Activated CD4-positive, alpha-beta T cell treated with anti-CD3 and anti-CD28 coated beads, Interleukin-2, amount 50 U/mL, for 4 hours (primary cell): ENCODE results near the gene PRKCH.
"Not testable (repeated sequence)": the region's sequence is repeated elsewhere in the genome, so short reads cannot be mapped to it uniquely, and the experiment has no call there.

Source experiments
- DNase-seq, 2 experiments: peaks; one replicate each; pipeline ENCODE4 v3.0.0-alpha.2; 2020

Gene PRKCH

DNA sequence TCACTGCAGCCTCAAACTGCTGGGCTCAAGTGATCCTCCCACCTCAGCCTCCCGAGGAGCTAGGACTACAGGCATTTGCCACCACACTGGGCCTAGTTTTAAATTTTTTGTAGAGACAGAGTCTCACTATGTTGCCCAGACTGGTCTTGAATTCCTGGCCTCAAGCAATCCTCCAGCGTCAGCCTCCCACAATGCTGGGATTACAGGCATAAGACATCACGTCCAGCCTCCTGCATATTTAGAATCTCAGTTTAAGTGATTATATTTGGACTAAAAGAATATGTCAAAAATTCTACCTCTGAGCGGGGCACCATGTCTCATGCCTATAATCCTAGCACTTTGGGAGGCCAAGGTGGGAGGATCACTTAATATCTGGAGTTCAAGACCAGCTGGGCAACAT is 12.7 kb upstream of the PRKCH start:
- not testable (repeated sequence) for DNase-seq

DNA sequence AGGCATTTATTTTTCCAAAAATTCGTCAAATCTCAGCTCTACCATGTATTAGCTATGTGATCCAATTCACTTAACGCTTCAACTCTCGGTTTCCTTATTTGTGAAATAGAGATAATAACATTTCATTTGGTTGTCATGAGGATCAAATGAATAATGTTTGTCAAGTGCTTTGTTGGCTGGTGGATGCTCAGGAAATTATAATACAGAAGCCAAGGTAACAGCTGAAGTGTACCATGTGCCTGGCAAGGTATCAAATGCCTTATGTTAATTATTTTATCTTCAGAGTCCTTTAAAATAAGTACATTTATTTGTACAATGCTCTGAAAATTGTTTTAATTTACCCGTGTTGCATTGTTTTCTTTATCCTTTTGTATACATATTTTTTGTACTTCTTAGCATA is 6.1 kb upstream of the PRKCH start:
- no peak for DNase-seq

DNA sequence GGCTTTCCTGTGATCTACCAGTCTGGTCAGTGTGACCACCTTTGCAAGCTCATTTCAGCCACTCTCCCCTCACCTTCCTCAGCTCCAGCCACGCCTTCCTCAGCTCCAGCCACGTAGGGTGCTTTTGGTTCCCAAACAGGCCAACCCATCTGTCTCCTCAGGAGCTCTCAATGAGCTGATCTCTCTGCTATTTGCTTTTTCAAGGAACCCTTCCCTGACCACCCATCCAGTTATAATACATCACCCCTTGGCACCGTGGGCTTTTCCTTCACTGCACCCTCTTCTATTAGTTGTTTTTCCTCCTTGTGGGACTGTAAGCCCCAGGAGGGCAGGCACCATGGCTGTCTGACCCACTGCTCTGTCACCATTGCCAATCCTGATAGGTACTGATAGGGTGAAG is 2.3 kb upstream of the PRKCH start:
- no peak for DNase-seq

DNA sequence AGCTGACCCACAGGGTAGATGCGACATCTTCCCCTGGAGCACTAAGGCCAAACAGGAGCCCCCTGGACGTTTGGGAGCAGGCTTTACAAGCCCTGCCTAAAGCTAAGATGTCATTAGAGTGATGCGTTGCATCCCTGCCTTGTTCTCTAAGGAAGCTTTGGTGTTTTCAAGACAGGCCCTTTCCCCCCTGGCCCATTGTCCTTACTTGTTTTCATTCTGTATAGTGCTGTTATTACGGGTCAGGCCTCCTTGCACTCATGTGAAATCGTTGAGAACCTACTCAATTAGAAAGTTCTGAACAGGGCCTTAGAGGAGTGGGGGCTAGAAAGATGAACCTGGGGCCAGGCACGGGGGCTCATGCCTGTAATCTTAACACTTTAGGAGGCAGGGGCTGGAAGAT is 1.7 kb upstream of the PRKCH start:
- DNase-seq = no peak

DNA sequence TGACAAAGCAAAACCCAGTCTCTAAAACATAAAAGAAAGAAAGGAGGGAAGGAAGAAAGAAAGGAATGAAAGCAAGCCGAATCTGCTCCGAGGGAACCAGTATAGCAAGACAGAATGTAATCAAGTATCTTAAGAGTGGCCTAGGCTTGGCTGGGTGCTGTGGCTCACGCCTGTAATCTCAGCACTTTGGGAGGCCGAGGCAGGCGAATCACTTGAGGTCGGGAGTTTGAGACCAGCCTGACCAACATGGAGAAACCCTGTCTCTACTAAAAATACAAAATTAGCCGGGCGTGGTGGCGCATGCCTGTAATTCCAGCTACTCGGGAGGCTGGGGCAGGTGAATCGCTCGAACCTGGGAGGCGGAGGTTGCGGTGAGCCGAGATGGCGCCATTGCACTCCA is 1.2 kb upstream of the PRKCH start:
- not testable (repeated sequence) for DNase-seq

DNA sequence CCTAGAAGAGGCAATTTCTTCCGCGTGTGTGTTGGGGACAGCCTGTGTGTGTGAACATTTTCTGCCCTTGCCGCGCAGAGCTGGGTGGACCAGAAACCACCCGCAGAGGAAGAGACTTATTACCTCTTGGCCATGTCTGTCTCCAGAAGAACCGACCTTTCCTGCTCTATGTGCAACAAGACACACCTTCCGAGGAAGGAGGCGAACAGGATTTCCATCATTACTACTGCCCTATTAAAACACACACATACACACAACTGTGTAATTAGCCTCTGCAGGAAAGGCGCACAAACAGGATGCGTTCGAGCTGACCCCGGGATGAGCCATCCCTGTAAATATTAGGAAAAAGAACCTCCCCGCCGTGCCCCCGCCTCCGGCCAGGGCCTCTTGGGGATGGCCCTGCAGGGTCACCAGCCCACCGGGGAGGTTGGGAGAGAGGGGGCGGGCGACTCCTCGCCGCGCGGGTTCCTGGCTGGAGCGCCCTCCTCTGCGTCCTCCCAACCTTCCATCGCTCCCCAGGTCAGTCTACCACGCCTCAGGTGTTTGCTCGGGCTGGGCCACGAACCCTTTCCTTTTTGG is 484 bp upstream of the PRKCH start:
- no peak for DNase-seq

DNA sequence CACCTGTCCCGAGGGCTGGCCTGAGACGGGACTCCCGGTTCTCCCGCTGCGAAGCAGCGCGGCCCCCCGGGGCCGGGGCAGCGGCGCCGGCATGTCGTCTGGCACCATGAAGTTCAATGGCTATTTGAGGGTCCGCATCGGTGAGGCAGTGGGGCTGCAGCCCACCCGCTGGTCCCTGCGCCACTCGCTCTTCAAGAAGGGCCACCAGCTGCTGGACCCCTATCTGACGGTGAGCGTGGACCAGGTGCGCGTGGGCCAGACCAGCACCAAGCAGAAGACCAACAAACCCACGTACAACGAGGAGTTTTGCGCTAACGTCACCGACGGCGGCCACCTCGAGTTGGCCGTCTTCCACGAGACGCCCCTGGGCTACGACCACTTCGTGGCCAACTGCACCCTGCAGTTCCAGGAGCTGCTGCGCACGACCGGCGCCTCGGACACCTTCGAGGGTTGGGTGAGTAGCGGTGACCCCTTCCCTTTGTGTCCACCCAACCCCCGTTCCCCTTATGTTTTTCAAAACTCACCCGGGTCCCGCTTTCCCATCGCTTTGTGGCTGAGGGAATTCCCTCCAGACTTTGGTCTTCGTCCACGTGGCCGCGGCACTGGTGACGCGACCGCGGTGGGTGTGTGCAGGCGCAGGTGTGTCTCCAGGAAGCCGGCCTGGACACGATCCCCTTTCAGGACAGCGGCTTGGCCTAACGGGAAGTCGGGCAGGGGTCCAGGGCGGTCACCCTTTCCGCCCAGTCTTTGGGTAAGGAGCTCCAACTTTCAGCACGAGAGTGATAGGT is 826 bp downstream of the PRKCH start:
- DNase-seq = peak in 1 of 2 experiments; percentile 21

DNA sequence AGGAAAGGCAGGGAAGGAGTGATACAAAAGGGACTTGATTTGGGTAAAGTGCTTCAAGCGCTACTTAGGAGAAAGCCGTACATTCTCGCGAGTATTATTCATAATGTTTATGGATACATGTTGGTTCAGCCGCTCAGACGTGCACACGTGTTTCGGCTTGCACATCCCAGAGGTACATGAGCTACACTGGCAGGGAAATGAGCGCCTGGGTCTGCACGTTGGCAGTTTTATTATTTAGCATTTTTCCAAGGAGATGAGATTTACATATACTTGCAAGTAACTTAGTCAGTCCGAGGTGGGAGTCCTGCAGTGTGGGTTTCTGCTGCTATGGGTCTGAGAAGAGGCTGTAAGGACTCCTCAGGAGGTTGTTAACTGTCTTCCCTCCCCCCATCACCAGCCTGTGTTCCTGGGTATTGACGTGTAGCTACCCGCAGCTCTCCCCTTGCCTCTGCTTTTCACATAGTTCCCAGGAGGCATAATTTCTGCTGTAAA is 1.5 kb downstream of the PRKCH start:
- peak; percentile 51 to 59 for DNase-seq

DNA sequence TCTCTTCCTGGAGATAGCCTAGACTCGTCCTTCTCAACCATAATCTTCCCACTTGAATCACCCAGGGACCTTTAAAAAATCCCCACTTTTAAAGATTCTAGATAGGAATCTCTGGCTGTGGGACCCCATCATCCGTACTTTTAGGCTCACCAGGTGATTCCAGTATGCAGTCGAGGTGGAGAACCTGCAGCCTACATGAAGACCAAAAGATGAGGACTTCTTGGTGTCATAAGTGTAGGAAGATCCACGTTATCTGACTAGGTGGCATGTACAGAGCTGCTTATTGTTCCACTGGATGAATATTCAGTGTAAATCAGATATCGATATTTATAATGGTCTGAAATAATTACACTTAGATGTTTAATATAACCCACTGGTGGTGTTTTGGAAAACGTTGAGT is 2.6 kb downstream of the PRKCH start:
- DNase-seq = no peak

DNA sequence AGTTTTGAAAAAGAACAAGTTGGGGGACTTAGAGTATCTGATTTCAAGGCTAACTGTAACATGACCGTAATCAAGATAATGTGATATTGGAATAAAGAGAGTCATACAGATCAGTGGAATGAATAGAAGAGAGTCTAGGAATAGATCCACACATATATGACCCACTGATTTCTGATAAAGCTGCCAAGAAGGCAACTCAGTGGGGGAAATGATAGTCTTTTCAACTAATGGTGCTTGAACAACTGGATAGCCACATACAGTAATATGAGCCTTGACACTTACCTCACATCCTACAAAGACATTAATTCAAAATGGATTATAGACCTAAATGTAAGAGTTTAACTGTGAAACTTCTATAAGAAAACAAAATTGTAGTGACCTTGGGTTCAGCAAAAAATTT is 3.8 kb downstream of the PRKCH start:
- DNase-seq = no peak

DNA sequence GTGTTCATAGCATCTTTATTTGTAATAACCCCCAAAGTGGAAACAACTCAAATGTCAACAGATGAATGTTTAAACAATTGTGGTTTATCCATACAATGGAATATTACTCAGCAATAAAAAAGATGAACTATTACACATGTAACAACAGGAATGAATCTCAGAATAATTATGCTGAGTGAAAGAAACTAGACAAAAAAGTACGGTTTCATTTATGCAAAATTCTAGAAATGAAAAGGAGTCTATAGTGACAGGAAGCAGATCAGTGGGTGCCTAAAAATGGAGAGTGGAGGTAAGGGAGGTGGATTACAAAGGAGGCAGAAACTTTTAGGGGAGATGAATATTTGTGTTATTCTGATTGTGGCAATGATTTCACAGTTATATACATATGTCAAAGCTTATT is 4.8 kb downstream of the PRKCH start:
- no peak for DNase-seq

DNA sequence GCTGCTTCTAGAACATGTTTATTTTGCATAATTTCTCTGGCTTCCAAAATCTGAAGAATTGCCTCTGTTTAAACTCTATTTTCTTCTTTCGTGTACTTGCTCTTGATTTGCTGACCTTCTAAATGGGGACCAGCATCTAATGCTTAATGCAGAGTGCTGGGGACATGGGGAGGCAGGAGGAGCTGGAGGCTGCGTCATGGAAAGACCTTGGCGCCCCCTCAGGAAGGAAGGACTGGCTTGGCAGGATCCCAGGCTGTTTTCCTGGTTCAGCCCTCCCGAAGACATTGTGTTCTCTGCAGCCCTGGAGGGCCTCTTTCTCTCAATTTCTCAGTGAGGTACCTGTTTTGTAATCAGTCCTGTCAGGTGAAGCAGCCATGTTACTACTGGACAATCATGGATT is 5.5 kb downstream of the PRKCH start:
- DNase-seq = no peak

DNA sequence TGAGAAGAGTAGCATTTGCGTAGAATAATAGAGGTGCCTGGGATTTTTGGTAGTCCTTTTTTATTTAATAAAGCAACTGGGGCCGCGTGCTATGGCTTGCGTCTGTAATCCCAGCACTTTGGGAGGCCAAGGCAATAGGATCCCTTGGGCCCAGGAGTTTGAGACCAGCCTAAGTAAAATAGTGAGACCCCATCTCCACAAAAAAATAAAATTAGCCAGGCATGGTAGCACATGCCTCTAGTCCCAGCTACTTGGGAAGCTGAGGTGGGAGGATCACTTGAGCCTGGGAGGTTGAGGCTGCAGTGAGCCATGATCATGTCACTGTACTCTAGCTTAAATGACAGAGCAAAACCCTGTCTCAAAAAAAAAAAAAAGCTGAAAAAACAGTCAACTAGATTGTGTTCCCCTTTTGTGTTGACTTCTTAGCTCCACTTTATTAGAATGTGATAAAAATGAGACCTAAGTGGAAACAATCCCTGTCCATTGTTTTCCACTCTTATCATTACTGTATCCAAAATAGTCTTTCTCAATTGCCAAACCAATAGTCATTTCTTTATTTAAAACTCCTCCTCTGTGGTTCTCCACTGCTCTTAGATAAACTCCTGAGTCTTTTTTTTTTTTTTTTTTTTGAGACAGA is 7.4 kb downstream of the PRKCH start:
- DNase-seq = no peak

DNA sequence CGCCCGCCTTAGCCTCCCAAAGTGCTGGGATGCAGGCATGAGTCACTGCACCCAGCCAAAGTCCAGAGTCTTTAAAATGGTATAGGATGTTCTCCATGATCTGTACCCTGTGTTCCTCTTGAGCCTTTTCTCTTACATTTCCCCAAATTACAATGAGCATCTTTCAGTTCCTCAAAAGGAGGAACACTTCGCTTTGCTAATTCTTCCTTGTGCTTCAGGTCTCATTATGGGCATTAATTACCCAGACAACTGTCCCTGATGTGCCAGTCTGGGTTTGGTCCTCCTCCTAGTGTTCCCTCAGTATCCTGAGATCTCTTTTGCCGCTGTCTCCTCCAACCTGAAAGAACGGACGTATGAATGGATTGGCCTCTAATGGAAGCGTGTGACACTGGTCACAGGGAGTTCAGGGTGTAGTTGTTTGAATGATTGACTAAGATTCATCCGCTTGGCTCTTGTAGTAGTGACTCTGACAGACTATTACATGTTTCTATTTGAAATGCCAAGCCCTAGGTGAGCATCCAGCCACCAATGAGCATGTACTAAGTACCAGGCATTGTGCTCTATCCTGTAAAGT is 8.2 kb downstream of the PRKCH start:
- DNase-seq = no peak

DNA sequence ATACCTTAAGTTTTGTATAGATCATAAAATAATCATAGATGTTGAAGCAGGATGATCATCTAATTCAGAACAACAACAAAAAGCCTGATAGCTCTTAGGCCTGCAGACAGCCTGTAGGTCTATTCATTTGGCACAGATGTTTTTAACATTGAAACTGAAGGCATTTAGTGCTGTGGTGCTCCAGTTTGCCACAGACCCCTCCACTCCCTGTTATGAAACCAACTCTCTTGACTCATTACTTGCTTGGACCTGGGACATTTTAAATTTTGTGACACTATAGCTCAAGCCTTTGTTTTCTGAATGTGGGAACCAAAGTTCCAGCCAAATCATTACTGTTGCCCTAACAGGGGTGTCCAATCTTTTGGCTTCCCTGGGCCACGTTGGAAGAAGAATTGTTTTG is 9.1 kb downstream of the PRKCH start:
- DNase-seq = no peak

DNA sequence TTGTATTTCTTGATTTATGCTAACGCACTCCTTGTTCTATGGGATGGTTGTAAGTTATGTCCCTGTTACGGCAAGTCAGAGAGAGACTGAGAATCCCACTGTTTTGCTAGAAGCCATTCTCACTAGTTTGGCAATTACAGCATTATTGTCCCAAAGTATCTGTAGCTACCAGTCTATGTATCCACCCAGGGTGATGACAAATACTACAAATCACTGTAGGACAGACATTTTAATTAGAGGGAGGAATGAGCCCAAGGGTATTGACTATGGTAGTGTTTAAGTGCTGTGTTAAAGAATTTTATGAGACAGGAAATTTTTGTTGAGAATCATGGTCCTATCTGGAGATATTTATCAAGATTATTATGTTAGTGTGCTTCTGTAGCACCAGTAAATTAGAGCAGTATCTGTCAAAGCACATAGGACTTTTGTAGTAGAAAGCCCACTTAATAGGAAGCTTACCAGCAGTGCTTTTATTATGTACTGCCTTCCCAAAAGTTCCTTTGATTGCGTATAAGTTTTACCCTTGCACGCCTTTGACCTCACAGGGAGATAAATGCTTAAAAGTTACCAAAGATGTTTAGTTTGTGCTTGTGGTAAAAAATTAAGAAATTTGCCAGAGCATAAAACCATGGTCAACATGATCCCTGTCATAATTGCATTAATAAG is 10.7 kb downstream of the PRKCH start:
- no peak for DNase-seq

DNA sequence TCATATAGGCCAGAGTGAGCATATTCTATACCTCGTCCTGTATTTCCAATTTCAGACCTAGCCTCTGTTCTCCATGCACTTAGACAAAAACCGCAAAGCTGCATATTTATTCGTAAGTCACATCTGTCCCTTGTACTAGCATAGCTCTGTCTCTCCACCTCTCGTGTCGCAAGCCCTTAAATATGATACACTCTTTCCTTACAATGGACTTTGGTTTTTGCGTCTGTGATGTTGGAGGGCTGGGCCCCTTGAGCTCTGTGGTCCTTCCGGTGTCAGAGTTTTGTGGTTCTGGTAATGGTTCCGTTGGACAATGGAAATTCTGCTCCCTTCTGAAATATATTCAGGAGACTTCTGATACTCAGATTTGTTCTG is 11.3 kb downstream of the PRKCH start:
- no peak for DNase-seq

DNA sequence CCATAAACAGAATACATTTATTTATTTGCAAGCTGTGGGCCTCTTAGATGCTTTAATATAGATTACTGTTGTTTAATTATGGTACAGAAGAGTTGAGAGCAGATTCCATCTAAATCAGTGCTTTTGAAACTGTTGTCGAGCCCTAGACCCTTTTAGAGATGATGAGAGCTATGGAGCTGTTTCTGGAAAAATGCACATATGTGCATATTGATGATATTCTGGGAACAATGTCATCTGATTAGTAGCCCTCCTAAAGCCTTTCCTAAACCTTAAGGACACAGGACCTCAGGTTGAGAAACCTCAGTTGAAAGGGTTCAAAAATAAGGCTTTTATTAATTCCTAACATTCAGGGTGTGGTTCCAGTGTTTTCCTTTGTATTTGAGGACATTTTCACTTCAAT is 11.7 kb downstream of the PRKCH start:
- DNase-seq = no peak

DNA sequence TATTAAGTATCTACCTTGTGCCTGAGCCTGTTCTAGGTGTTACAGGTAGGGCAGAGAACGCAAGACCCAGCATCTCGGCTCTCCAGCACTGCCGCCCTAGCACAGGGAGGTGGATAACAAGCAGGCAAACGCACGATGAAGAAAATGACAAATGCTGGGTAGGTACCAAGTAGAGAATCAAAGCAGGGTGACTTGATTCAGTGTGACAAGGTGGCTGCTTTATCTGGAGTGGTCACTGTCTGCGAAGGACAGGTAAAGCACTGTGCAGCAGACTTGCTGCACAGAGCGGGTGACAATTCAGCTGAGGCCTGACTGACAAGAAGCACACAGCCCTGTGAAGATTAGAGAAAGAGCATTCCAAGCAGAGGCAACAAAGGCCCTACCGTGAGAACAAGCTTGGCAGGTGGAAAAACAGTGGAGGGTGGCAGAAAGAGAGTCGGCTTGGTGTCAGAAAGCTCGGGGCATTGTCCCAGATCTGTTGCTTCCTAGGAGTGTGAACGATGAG is 12.9 kb downstream of the PRKCH start:
- peak; percentile 42 to 44 for DNase-seq

DNA sequence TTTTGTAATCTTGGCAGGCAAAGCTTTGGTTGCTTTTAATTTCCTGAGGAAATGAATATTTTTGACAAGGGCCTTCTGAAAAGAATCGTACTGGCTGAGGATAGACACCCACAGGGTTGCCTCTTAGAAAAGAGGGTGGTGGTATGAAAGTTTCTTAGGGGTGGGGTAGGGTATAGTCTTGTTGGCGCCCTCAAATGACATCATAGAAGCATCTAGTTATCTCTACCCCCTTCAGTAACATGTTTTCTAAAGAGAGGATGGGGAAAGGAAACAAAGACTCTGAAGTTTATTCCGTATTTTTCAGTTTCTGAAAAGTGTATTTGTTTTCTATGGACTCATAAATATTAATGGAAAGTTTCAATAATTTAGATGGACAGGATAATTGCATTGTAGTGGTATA is 13.7 kb downstream of the PRKCH start:
- DNase-seq = no peak

DNA sequence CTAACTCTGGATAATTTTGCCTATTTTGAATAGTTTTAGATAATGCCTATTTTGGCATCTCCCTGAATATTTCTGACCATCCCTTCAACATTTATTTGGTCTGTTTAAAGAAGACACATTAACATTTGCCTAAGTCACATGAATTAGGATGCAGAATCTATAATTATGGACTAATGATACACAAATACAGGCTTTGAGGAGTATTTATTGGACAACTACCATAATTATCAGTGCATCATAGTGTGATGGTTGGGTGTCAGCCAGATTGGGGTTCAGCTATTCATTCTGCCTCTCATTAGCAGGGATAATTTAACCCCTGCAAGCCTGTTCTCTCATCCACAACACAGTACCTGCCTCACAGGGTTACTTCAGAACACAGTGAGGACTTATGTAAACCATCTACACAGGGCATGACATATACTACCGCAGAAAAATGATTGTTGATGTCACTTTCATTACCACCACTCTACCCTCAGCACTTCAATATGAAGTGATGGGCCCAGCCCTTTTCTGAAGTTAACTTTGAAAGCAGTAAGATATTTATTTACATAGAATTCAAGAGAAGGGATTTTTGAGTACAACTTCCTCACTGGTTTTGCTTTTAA is 14.4 kb downstream of the PRKCH start:
- DNase-seq = no peak

DNA sequence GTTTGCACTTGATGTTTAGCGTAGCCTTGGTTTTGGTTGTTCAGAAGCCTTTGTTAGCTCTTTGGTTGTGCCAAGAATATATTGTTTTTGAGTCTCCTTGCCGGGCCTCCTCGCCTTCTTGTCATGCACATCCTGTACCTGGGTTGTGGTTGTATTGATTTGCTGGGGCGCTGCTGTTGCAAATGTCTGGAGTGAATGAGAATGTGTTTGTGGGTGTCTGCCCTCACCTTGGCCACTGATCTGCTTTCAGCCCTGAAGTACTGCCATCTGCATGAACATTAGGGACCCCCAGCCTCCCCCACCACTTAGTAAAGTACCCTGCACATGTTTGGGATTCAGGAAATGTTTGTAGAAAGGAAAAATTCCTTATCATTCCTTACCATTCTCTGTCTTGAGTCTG is 16.5 kb downstream of the PRKCH start:
- peak; percentile 61 to 64 for DNase-seq

DNA sequence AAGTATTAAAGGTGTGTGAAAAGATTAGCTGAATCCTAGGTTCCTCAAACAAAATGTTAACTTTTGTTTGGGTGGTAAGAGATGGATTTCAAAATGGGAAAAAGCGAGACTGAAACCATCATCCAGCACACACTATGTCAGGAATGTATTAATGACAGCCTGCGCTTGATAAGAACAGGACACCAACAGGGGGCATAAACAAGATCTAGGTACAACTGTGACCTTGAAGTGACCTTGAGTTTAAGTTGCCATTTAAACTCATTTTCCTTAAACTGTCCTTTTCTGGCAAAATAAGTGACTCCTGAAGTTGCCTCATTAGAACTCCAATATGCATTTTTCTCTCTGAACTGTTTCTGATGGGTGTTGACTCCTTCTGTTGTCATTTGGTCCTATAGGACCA is 17.1 kb downstream of the PRKCH start:
- DNase-seq = no peak
